HepG2 (cell line): ENCODE data around the gene USP28. TPM values are rescaled to one million over a fixed set of nuclear protein-coding genes. Genes with fewer than 3 reads are reported as not detected.

ENCODE experiments used
- ATAC-seq: fragments of 200-7000 bp; cut with Tn5 transposase; 3 replicates; pipeline ENCODE4 v1.9.1; 2020; ENCODE audit warnings: mild to moderate bottlenecking, moderate library complexity
- BruUV-seq: library from RNA; stranded (reverse); fragments of 400-500 nt; replicated peaks from 2 replicates; lab custom pipeline; 2021; lab: Mats Ljungman, UMichigan
- CTCF ChIA-PET: fragments of 300-600 bp; formaldehyde crosslinking; extraction: SDS; loops from one replicate; lab custom pipeline; 2021; ENCODE audit warnings: low total read pairs, inconsistent platforms, low intra/inter-chr PET ratio; lab: Yijun Ruan, JAX
- POLR2A ChIA-PET: fragments of 350-600 bp; sonication (Branson Sonifier 250); formaldehyde crosslinking; loops from one replicate; lab custom pipeline; 2020; ENCODE audit warnings: antibody characterized with exemption, inconsistent platforms; lab: Yijun Ruan, JAX
- DNase-seq: peaks from one replicate; pipeline ENCODE4 v3.0.0-alpha.2; 2015; ENCODE audit warnings: low spot score
- FAIRE-seq: peaks from 3 replicates; lab custom pipeline; 2011; peaks lifted over from hg19 to GRCh38; lab: Jason Lieb, UNC
- H2AFZ ChIP-seq: one replicate; pipeline ENCODE4 v1.6.1; 2011; ENCODE audit warnings: low read length, inconsistent platforms
- H3K27ac ChIP-seq: fragments of 300-600 bp; 3 replicates; pipeline ENCODE4 v1.8.0; 2011; ENCODE audit warnings: mixed run types, mild to moderate bottlenecking, mixed read lengths, low read length, inconsistent platforms; ENCODE audit not compliant: insufficient read depth; ENCODE audit errors: extremely low read length
- H3K27me3 ChIP-seq, 2 experiments: fragments of 200-600 bp in 1 of 2; 2 replicates in 1 of 2; 3 replicates in 1 of 2; pipeline versions ENCODE4 v1.6.0 to v1.8.0; 2011; ENCODE audit warnings: low read length in 2 of 2, mild to moderate bottlenecking in 2 of 2, moderate library complexity in 2 of 2, inconsistent platforms in 1 of 2; ENCODE audit not compliant: insufficient read depth in 2 of 2, control insufficient read depth in 1 of 2
- H3K36me3 ChIP-seq, 2 experiments: fragments of 200-600 bp in 1 of 2; replicated peaks in 1 of 2; 2 replicates in 1 of 2; 3 replicates in 1 of 2; pipeline versions ENCODE4 v1.5.1 to v1.8.0; 2011; ENCODE audit warnings: low read length in 2 of 2, inconsistent platforms in 1 of 2; ENCODE audit not compliant: insufficient read depth in 2 of 2, control insufficient read depth in 1 of 2
- H3K4me1 ChIP-seq: 2 replicates; pipeline ENCODE4 v1.5.1; 2012; ENCODE audit warnings: low read length, inconsistent platforms; ENCODE audit not compliant: insufficient read depth
- H3K4me2 ChIP-seq: 2 replicates; pipeline ENCODE4 v1.6.0; 2011; ENCODE audit warnings: low read depth, low read length, inconsistent platforms
- H3K4me3 ChIP-seq, 3 experiments: fragments of 200-600 bp in 1 of 3; sonication (generic), shearing (Covaris generic) in 1 of 3; replicated peaks in 1 of 3; 2 replicates each; pipeline ENCODE4 v1.5.1; 2011 to 2016; ENCODE audit warnings: low read length in 3 of 3, inconsistent platforms in 2 of 3, low read depth in 2 of 3, mild to moderate bottlenecking in 2 of 3, control low read depth in 1 of 3, mixed read lengths in 1 of 3; ENCODE audit not compliant: insufficient read depth in 1 of 3
- H3K79me2 ChIP-seq: one replicate; pipeline ENCODE4 v1.6.1; 2011; ENCODE audit warnings: low read length, inconsistent platforms; ENCODE audit not compliant: insufficient read depth
- H3K9ac ChIP-seq: 2 replicates; pipeline ENCODE4 v1.6.0; 2011; ENCODE audit warnings: mild to moderate bottlenecking, low read depth, low read length, inconsistent platforms; ENCODE audit not compliant: insufficient read depth
- H3K9me3 ChIP-seq: 2 replicates; pipeline ENCODE4 v1.5.1; 2012; ENCODE audit warnings: mild to moderate bottlenecking, low read length
- H4K20me1 ChIP-seq: 2 replicates; pipeline ENCODE4 v1.6.0; 2011; ENCODE audit warnings: inconsistent platforms, mild to moderate bottlenecking, low read length, moderate library complexity; ENCODE audit not compliant: insufficient read depth
- ARID4A ChIP-seq: sonication (generic); formaldehyde crosslinking; IDR thresholded peaks from 2 replicates; pipeline ENCODE4 v1.5.0; 2020; ENCODE audit warnings: mild to moderate bottlenecking, missing genetic modification reagents, borderline replicate concordance
- ATF6 ChIP-seq: sonication (generic); formaldehyde crosslinking; conservative IDR thresholded peaks from 2 replicates; pipeline ENCODE4 v1.4.0; 2020; ENCODE audit warnings: missing genetic modification reagents
- DMAP1 ChIP-seq: IDR thresholded peaks from 2 replicates; pipeline ENCODE4 v1.6.1; 2016
- FOXA3 ChIP-seq: IDR thresholded peaks from 2 replicates; pipeline ENCODE4 v1.6.1; 2016; ENCODE audit warnings: missing genetic modification reagents, missing compliant biosample characterization
- GLMP ChIP-seq: sonication (generic); formaldehyde crosslinking; IDR thresholded peaks from 2 replicates; pipeline ENCODE4 v1.9.0; 2021; ENCODE audit warnings: missing genetic modification reagents, mild to moderate bottlenecking, borderline replicate concordance
- IKZF4 ChIP-seq: sonication (generic); formaldehyde crosslinking; IDR thresholded peaks from 2 replicates; pipeline ENCODE4 v1.5.1; 2020; ENCODE audit warnings: borderline replicate concordance, mild to moderate bottlenecking, low read depth, missing genetic modification reagents; ENCODE audit errors: not compliant biosample characterization
- IKZF5 ChIP-seq: IDR thresholded peaks from 2 replicates; pipeline ENCODE4 v1.6.1; 2018; ENCODE audit warnings: missing genetic modification reagents, mild to moderate bottlenecking, missing compliant biosample characterization
- KDM1A ChIP-seq: IDR thresholded peaks from 2 replicates; pipeline ENCODE4 v1.6.1; 2016; ENCODE audit warnings: missing compliant biosample characterization
- RBM22 ChIP-seq: fragments of 200-400 bp; formaldehyde crosslinking; optimal IDR thresholded peaks from 2 replicates; pipeline ENCODE3; 2017; ENCODE audit warnings: mild to moderate bottlenecking, low read length, moderate library complexity
- TCF7 ChIP-seq: sonication (generic); IDR thresholded peaks from 2 replicates; pipeline ENCODE4 v1.6.1; 2016; ENCODE audit warnings: antibody characterized with exemption, low read depth
- THAP11 ChIP-seq: IDR thresholded peaks from 2 replicates; pipeline ENCODE4 v1.6.1; 2016; ENCODE audit warnings: missing biosample characterization, missing genetic modification reagents
- YY1 ChIP-seq: IDR thresholded peaks from 2 replicates; pipeline ENCODE4 v1.6.1; 2011; ENCODE audit warnings: low read length, low read depth, moderate library complexity, mild to moderate bottlenecking; ENCODE audit not compliant: insufficient read depth, insufficient replicate concordance
- ZC3H4 ChIP-seq: sonication (generic); formaldehyde crosslinking; IDR thresholded peaks from 2 replicates; pipeline ENCODE4 v1.4.0; 2020; ENCODE audit warnings: missing genetic modification reagents, borderline replicate concordance
- ZNF891 ChIP-seq: sonication (generic); formaldehyde crosslinking; IDR thresholded peaks from 2 replicates; pipeline ENCODE4 v1.5.0; 2020; ENCODE audit warnings: mild to moderate bottlenecking, missing genetic modification reagents
- WGBS: methylation state at CpG from one replicate; pipeline ENCODE4 v1.1.6; 2017; ENCODE audit warnings: low lambda C conversion rate; 5-methylcytosine and 5-hydroxymethylcytosine counted together
- in situ Hi-C: cut with HindIII; loops from 2 replicates; pipeline ENCODE4 v1.10.0; 2017; ENCODE audit warnings: low pct_unique_long_range_greater_than_20kb; ENCODE audit not compliant: extremely low pct_ligation_motif_present
- intact Hi-C: fragments of 100-400 bp; cut with micrococcal nuclease; formaldehyde crosslinking; loops from one replicate; pipeline ENCODE4 v1.10.0; 2022; ENCODE audit not compliant: unreplicated experiment
- polyA plus RNA-seq, 8 experiments: library from polyadenylated mRNA; depleted of rRNA in 3 of 8; stranded (reverse) in 7 of 8; unstranded in 1 of 8; fragments of >200 nt; fragmentation: Illumina TruSeq in 4 of 8; extraction: Trizol in 4 of 8; gene quantifications; 2 replicates each; pipeline versions ENCODE4 v1.2.1 to v1.2.3, GENCODE V29; 2011 to 2016; ENCODE audit warnings: low read depth in 4 of 8, missing spikeins in 1 of 8, mixed read lengths in 1 of 8; ENCODE audit not compliant: insufficient read depth in 1 of 8
- total RNA-seq, 5 experiments: library from RNA; depleted of rRNA; stranded (reverse); fragments of >200 nt; fragmentation: Illumina TruSeq; extraction: Trizol; gene quantifications; 2 replicates each; pipeline ENCODE4 v1.2.3, GENCODE V29; 2016; ENCODE audit warnings: low read depth in 1 of 5

Gene USP28
- total and polyA plus RNA-seq, 2 of the 13 experiments (the other 11 are each of a cell fraction or from before 2014, with no cell fraction given) = 29.6 to 34.3 TPM

GRCh38 chr11:113881856-113882255 is 6.5 kb upstream of the USP28 start (continued):
- no peak for TF ChIP-seq GLMP

- ATAC-seq (no peak), DNase-seq (no peak), FAIRE-seq (no peak)
- H3K4me1 ChIP-seq = peaks cover 39% of the 10 kb centered on the region
- H4K20me1 ChIP-seq = no peaks in the 10 kb centered on the region
- no peaks in the 10 kb centered on the region for H3K36me3 ChIP-seq
- H3K4me2 ChIP-seq = no peak overlapping the region
- in situ Hi-C loops = no loop called here
- ChIA-PET POLR2A (no interaction called here), CTCF (no interaction called here)
- no TSS peak for BruUV-seq
- H3K9ac ChIP-seq = no peak overlapping the region
- no peaks in the 10 kb centered on the region for H3K9me3 ChIP-seq
- H3K4me3 ChIP-seq = no peak overlapping the region
- no peak overlapping the region for H3K27ac ChIP-seq
- H3K27me3 ChIP-seq = no peaks in the 10 kb centered on the region; a peak in 1 of 5 replicates
- no peaks in the 10 kb centered on the region for H3K79me2 ChIP-seq
- intact Hi-C loops = no loop called here
- no peak overlapping the region for H2AFZ ChIP-seq
- 51% methylated on average over 4 of the region's 4 CpGs for WGBS
- TF ChIP-seq IKZF4 (CRISPR knock-in tag) (no peak), ATF6 (no peak), IKZF5 (no peak), ARID4A (CRISPR knock-in tag) (no peak), ZC3H4 (no peak), KDM1A (no peak), TCF7 (no peak), THAP11 (CRISPR knock-in tag) (no peak), DMAP1 (CRISPR knock-in tag) (no peak), YY1 (no peak), ZNF891 (no peak), FOXA3 (CRISPR knock-in tag) (no peak), RBM22 (no peak)
Observed at GRCh38 chr11:113880971-113881370, 5.6 kb upstream of the USP28 start.
